WTC11 (cell line): Measurements from ENCODE around the gene ABCF2. TPM values are rescaled to one million over a fixed set of nuclear protein-coding genes. Genes with fewer than 3 reads are reported as not detected.

ENCODE experiments used
- ATAC-seq: fragments of 200-7000 bp; cut with Tn5 transposase; 2 replicates; pipeline ENCODE4 v1.10.0; 2021; ENCODE audit warnings: mild to moderate bottlenecking, moderate library complexity
- CTCF ChIA-PET: fragments of 300-600 bp; sonication (Branson Sonifier 250); formaldehyde crosslinking; loops from one replicate; lab custom pipeline; 2021; ENCODE audit warnings: antibody characterized with exemption; lab: Charles Lee
- POLR2A ChIA-PET: fragments of 350-600 bp; sonication (Branson Sonifier 250); formaldehyde crosslinking; loops from one replicate; lab custom pipeline; 2021; ENCODE audit warnings: antibody characterized with exemption; lab: Charles Lee
- DNase-seq: peaks from one replicate; pipeline ENCODE4 v3.0.0; 2021; ENCODE audit warnings: low spot score
- H3K27ac Mint-ChIP-seq: 2 replicates; pipeline ENCODE4 v1.8.0; 2021; ENCODE audit warnings: mixed read lengths
- H3K27me3 Mint-ChIP-seq: 2 replicates; pipeline ENCODE4 v1.8.0; 2021; ENCODE audit warnings: low read depth, mild to moderate bottlenecking, moderate library complexity, mixed read lengths
- H3K36me3 Mint-ChIP-seq: 2 replicates; pipeline ENCODE4 v1.8.0; 2021; ENCODE audit warnings: mixed read lengths
- H3K4me1 Mint-ChIP-seq: 2 replicates; pipeline ENCODE4 v1.8.0; 2022; ENCODE audit warnings: mixed read lengths
- H3K4me3 Mint-ChIP-seq: 2 replicates; pipeline ENCODE4 v1.8.0; 2021; ENCODE audit warnings: mild to moderate bottlenecking, moderate library complexity, mixed read lengths
- H3K9me3 Mint-ChIP-seq: 2 replicates; pipeline ENCODE4 v1.8.0; 2021; ENCODE audit warnings: mixed read lengths
- ATF1 ChIP-seq: sonication (generic); formaldehyde crosslinking; IDR thresholded peaks from 2 replicates; pipeline ENCODE4 v1.8.1; 2023; ENCODE audit warnings: mild to moderate bottlenecking, moderate library complexity, missing genetic modification reagents
- ATF6 ChIP-seq: sonication (generic); formaldehyde crosslinking; IDR thresholded peaks from 2 replicates; pipeline ENCODE4 v1.8.1; 2023; ENCODE audit warnings: mild to moderate bottlenecking, missing genetic modification reagents
- CREB1 ChIP-seq: sonication (generic); formaldehyde crosslinking; IDR thresholded peaks from 2 replicates; pipeline ENCODE4 v1.8.0; 2023; ENCODE audit warnings: mild to moderate bottlenecking, missing genetic modification reagents
- GABPB1 ChIP-seq: sonication (generic); formaldehyde crosslinking; IDR thresholded peaks from 2 replicates; pipeline ENCODE4 v1.8.1; 2023; ENCODE audit warnings: mild to moderate bottlenecking, missing genetic modification reagents
- GRHL2 ChIP-seq: fragments of 250-450 bp; sonication (Bioruptor Pico); IDR thresholded peaks from 2 replicates; pipeline ENCODE4 v1.8.0; 2022; ENCODE audit warnings: mild to moderate bottlenecking, moderate library complexity; ENCODE audit not compliant: insufficient replicate concordance, severe bottlenecking
- GTF2I ChIP-seq: fragments of 250-450 bp; sonication (Bioruptor Pico); conservative IDR thresholded peaks from 2 replicates; pipeline ENCODE4 v1.4.0; 2021; ENCODE audit warnings: mild to moderate bottlenecking
- MYBL2 ChIP-seq: sonication (generic); formaldehyde crosslinking; IDR thresholded peaks from 2 replicates; pipeline ENCODE4 v1.8.1; 2023; ENCODE audit warnings: mild to moderate bottlenecking, moderate library complexity, missing genetic modification reagents
- TCF7 ChIP-seq: sonication (generic); formaldehyde crosslinking; IDR thresholded peaks from 2 replicates; pipeline ENCODE4 v1.8.0; 2022; ENCODE audit warnings: mild to moderate bottlenecking, low read depth, missing genetic modification reagents, moderate library complexity
- ZNF232 ChIP-seq: sonication (generic); formaldehyde crosslinking; IDR thresholded peaks from 2 replicates; pipeline ENCODE4 v1.8.0; 2022; ENCODE audit warnings: mild to moderate bottlenecking, missing genetic modification reagents
- ZNF425 ChIP-seq: fragments of 250-450 bp; sonication (Bioruptor Pico); conservative IDR thresholded peaks from 2 replicates; pipeline ENCODE4 v1.9.0; 2021; ENCODE audit warnings: mild to moderate bottlenecking
- total RNA-seq: library from RNA; stranded (reverse); gene quantifications from 3 replicates; pipeline ENCODE4 v1.2.3, GENCODE V29; 2021
- TF ChIP-seq, protein P1 (sequence below): fragments of 250-450 bp; sonication (Bioruptor Pico); IDR thresholded peaks from 2 replicates; pipeline ENCODE4 v2.1.2; 2022; ENCODE audit warnings: mild to moderate bottlenecking, moderate library complexity
- TF ChIP-seq, protein P2 (sequence below): sonication (generic); formaldehyde crosslinking; IDR thresholded peaks from 2 replicates; pipeline ENCODE4 v1.8.1; 2022; ENCODE audit warnings: mild to moderate bottlenecking, missing genetic modification reagents, moderate library complexity, borderline replicate concordance
- TF ChIP-seq, protein P3 (sequence below): fragments of 250-450 bp; sonication (Bioruptor Pico); IDR thresholded peaks from 2 replicates; pipeline ENCODE4 v1.8.0; 2021; ENCODE audit warnings: mild to moderate bottlenecking
- TF ChIP-seq, protein P4 (sequence below): sonication (generic); formaldehyde crosslinking; IDR thresholded peaks from 2 replicates; pipeline ENCODE4 v1.8.1; 2023; ENCODE audit warnings: mild to moderate bottlenecking, missing genetic modification reagents

The ABCF2 gene
- total RNA-seq, 1 experiment from 2014 or later, result 43.7 TPM

GRCh38 chr7:151179287-151179860 is 47.6 kb downstream of the ABCF2 start:
- Mint-ChIP-seq H3K27me3 (peaks cover 36% of the 10 kb centered on the region), H3K36me3 (no peaks in the 10 kb centered on the region), H3K9me3 (no peaks in the 10 kb centered on the region), H3K4me3 (no peak overlapping the region), H3K4me1 (peaks cover 9% of the 10 kb centered on the region; the same call in 1 of the 2 replicates), H3K27ac (no peak overlapping the region; the same call in 1 of the 2 replicates)
- ATAC-seq (no peak), DNase-seq (no peak)
- ChIA-PET POLR2A (no interaction called here), CTCF (interaction anchor here (0.7 to 1.5 kb wide), 7 partner anchors 11 to 132 kb away, joined by 3 to 12 read pairs (median 4); no protein-coding TSS in a partner anchor)
- TF ChIP-seq, protein P1, sequence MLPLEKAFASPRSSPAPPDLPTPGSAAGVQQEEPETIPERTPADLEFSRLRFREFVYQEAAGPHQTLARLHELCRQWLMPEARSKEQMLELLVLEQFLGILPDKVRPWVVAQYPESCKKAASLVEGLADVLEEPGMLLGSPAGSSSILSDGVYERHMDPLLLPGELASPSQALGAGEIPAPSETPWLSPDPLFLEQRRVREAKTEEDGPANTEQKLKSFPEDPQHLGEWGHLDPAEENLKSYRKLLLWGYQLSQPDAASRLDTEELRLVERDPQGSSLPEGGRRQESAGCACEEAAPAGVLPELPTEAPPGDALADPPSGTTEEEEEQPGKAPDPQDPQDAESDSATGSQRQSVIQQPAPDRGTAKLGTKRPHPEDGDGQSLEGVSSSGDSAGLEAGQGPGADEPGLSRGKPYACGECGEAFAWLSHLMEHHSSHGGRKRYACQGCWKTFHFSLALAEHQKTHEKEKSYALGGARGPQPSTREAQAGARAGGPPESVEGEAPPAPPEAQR (CRISPR knock-in tag), result no peak
- TF ChIP-seq GRHL2 (no peak), MYBL2 (no peak), ZNF232 (no peak), GABPB1 (no peak), ATF1 (CRISPR knock-in tag) (no peak), TCF7 (CRISPR knock-in tag) (no peak), ATF6 (CRISPR knock-in tag) (no peak), ZNF425 (CRISPR knock-in tag) (no peak), CREB1 (no peak), GTF2I (CRISPR knock-in tag) (no peak)
- TF ChIP-seq, protein P2, sequence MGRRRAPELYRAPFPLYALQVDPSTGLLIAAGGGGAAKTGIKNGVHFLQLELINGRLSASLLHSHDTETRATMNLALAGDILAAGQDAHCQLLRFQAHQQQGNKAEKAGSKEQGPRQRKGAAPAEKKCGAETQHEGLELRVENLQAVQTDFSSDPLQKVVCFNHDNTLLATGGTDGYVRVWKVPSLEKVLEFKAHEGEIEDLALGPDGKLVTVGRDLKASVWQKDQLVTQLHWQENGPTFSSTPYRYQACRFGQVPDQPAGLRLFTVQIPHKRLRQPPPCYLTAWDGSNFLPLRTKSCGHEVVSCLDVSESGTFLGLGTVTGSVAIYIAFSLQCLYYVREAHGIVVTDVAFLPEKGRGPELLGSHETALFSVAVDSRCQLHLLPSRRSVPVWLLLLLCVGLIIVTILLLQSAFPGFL (CRISPR knock-in tag), result no peak
- TF ChIP-seq, protein P3, sequence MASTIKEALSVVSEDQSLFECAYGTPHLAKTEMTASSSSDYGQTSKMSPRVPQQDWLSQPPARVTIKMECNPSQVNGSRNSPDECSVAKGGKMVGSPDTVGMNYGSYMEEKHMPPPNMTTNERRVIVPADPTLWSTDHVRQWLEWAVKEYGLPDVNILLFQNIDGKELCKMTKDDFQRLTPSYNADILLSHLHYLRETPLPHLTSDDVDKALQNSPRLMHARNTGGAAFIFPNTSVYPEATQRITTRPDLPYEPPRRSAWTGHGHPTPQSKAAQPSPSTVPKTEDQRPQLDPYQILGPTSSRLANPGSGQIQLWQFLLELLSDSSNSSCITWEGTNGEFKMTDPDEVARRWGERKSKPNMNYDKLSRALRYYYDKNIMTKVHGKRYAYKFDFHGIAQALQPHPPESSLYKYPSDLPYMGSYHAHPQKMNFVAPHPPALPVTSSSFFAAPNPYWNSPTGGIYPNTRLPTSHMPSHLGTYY (CRISPR knock-in tag), result no peak

- H3K4me1 Mint-ChIP-seq, result peaks cover 9% of the 10 kb centered on the region; the same call in 1 of the 2 replicates
- ChIA-PET CTCF (interaction anchor here (1.0 to 1.5 kb wide), 5 partner anchors 11 to 133 kb away, joined by 3 to 12 read pairs (median 4); no protein-coding TSS in a partner anchor), POLR2A (no interaction called here)
- ATAC-seq (no peak), DNase-seq (no peak)
- H3K4me3 Mint-ChIP-seq, result no peak overlapping the region
- H3K27me3 Mint-ChIP-seq, result peaks cover 41% of the 10 kb centered on the region
- TF ChIP-seq, protein P4, sequence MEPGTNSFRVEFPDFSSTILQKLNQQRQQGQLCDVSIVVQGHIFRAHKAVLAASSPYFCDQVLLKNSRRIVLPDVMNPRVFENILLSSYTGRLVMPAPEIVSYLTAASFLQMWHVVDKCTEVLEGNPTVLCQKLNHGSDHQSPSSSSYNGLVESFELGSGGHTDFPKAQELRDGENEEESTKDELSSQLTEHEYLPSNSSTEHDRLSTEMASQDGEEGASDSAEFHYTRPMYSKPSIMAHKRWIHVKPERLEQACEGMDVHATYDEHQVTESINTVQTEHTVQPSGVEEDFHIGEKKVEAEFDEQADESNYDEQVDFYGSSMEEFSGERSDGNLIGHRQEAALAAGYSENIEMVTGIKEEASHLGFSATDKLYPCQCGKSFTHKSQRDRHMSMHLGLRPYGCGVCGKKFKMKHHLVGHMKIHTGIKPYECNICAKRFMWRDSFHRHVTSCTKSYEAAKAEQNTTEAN (CRISPR knock-in tag), result no peak
- TF ChIP-seq, all 79 proteins: peak for 0
- no peaks in the 10 kb centered on the region for H3K9me3 Mint-ChIP-seq
- no peaks in the 10 kb centered on the region for H3K36me3 Mint-ChIP-seq
- no peak overlapping the region for H3K27ac Mint-ChIP-seq
These were observed 48.2 kb downstream of the ABCF2 start for GRCh38 chr7:151178831-151179230.
